Neutrophil (primary cell): Measurements from ENCODE around the gene LBHD2.
"Not testable (repeated sequence)": the region's sequence is repeated elsewhere in the genome, so short reads cannot be mapped to it uniquely, and the experiment has no call there.

Experiments
- H3K27ac ChIP-seq: fragments of 200-600 bp; sonication (generic); 2 replicates; pipeline ENCODE4 v1.5.1; 2016; ENCODE audit warnings: mild to moderate bottlenecking, moderate library complexity
- H3K27me3 ChIP-seq: fragments of 200-600 bp; sonication (generic); 2 replicates; pipeline ENCODE4 v1.6.0; 2016; ENCODE audit warnings: mild to moderate bottlenecking
- H3K36me3 ChIP-seq: fragments of 200-600 bp; sonication (generic); 2 replicates; pipeline ENCODE4 v1.5.1; 2017
- H3K4me1 ChIP-seq, 2 experiments: fragments of 200-600 bp in 1 of 2; sonication (generic) in 1 of 2; 1 replicate in 1 of 2; 2 replicates in 1 of 2; pipeline versions ENCODE4 v1.5.1 to v1.6.1; 2013 to 2016; ENCODE audit warnings: low read depth in 1 of 2, low read length in 1 of 2, mild to moderate bottlenecking in 1 of 2, moderate library complexity in 1 of 2; ENCODE audit not compliant: control insufficient read depth in 1 of 2, insufficient read depth in 1 of 2
- H3K4me3 ChIP-seq, 2 experiments: fragments of 200-600 bp in 1 of 2; sonication (generic) in 1 of 2; 1 replicate in 1 of 2; 2 replicates in 1 of 2; pipeline ENCODE4 v1.5.1; 2013 to 2016; ENCODE audit warnings: low read depth in 1 of 2, low read length in 1 of 2, mild to moderate bottlenecking in 1 of 2, moderate library complexity in 1 of 2
- H3K9me3 ChIP-seq: fragments of 200-600 bp; sonication (generic); 2 replicates; pipeline ENCODE4 v1.5.1; 2016
- TF ChIP-seq, protein P1 (sequence below): fragments of 200-600 bp; sonication (generic); IDR thresholded peaks from 2 replicates; pipeline ENCODE4 v1.5.1; 2016; ENCODE audit warnings: antibody characterized with exemption

Gene LBHD2

GRCh38 chr14:103116636-103117035 is 32.6 kb downstream of the LBHD2 start:
- Histone ChIP-seq H3K9me3 (no peaks in the 10 kb centered on the region), H3K27me3 (no peaks in the 10 kb centered on the region), H3K36me3 (no peaks in the 10 kb centered on the region), H3K4me1 (peaks cover 87 to 96% of the 10 kb centered on the region in 2 experiments), H3K27ac (peak overlapping the region; percentile 97), H3K4me3 (no peak overlapping the region)
- TF ChIP-seq, protein P1, sequence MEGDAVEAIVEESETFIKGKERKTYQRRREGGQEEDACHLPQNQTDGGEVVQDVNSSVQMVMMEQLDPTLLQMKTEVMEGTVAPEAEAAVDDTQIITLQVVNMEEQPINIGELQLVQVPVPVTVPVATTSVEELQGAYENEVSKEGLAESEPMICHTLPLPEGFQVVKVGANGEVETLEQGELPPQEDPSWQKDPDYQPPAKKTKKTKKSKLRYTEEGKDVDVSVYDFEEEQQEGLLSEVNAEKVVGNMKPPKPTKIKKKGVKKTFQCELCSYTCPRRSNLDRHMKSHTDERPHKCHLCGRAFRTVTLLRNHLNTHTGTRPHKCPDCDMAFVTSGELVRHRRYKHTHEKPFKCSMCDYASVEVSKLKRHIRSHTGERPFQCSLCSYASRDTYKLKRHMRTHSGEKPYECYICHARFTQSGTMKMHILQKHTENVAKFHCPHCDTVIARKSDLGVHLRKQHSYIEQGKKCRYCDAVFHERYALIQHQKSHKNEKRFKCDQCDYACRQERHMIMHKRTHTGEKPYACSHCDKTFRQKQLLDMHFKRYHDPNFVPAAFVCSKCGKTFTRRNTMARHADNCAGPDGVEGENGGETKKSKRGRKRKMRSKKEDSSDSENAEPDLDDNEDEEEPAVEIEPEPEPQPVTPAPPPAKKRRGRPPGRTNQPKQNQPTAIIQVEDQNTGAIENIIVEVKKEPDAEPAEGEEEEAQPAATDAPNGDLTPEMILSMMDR, result no peak

- H3K4me1 ChIP-seq, result peaks cover 87 to 96% of the 10 kb centered on the region in 2 experiments
- H3K9me3 ChIP-seq, H3K36me3 ChIP-seq, H3K27me3 ChIP-seq: not testable (repeated sequence)
- peak overlapping the region; percentile 97 for H3K27ac ChIP-seq
- H3K4me3 ChIP-seq, result peak overlapping the region in 1 of 2 experiments; percentile 98
Observed at GRCh38 chr14:103117499-103117898, 33.5 kb downstream of the LBHD2 start.

GRCh38 chr14:103118018-103118662 is 34.1 kb downstream of the LBHD2 start:
- Histone ChIP-seq H3K4me3 (peak overlapping the region; percentile 38 to 98), H3K27ac (peak overlapping the region; percentile 97), H3K36me3 (no peaks in the 10 kb centered on the region), H3K27me3 (no peaks in the 10 kb centered on the region), H3K4me1 (peaks cover 83 to 95% of the 10 kb centered on the region in 2 experiments), H3K9me3 (no peaks in the 10 kb centered on the region)
- TF ChIP-seq, protein P1, result peak; percentile 13

DNA sequence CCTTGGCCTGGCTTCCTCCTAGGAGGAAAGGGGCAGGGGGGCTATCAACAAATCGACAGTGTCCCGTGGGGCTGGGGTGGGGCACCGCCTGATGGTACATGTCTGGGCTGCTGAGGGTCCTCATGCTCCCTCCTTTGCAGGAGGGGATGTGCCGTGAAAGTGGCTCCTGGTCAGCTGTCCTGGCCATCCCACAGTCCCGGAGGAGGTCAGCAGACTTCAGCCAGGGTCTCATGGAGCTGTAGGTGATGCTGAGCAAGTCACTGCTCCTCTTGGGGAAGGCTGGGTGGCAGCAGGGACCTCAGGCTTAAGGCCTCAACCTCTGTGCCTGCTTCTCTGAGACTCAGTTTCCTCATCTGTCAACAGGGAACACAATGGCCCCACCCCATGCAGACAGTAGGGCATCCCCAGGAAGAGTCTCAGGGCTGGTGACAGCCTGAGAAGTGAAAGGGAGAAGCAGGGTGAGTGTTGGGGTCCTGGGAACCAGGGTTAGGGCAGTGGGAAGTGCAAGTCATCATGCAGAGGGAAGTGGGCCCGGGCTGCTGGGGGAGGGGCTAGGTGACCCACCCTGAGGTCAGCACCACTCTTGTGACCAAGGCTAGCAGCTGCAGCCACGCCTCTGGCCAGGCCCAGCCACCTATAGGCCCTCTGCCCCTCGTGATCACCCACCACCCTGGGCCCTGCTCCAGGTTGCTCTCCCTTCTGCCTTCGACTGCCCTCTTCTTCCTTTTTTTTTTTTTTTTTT is 34.8 kb downstream of the LBHD2 start:
- peak overlapping the region; percentile 97 for H3K27ac ChIP-seq
- no peaks in the 10 kb centered on the region for H3K9me3 ChIP-seq
- no peaks in the 10 kb centered on the region for H3K36me3 ChIP-seq
- TF ChIP-seq, protein P1, result no peak
- peaks cover 77 to 90% of the 10 kb centered on the region in 2 experiments for H3K4me1 ChIP-seq
- H3K27me3 ChIP-seq, result no peaks in the 10 kb centered on the region
- H3K4me3 ChIP-seq, result peak overlapping the region; percentile 38 to 98

DNA sequence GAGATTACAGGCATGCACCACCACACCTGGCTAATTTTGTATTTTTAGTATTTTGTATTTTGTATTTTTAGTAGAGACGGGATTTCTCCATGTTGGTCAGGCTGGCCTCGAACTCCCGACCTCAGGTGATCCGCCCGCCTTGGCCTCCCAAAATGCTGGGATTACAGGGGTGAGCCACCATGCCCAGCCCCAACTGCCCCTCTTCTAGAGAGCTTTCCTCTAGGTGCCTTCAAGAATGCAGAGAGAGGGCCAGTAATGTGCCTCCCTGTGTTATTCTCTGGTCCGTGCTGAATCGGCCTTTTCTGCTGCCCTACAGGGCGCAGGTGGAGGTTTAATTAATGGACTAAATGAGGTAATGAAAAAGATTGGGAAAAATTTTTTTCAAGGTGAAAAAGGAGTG is 35.5 kb downstream of the LBHD2 start:
- not testable (repeated sequence) for H3K9me3 ChIP-seq, H3K36me3 ChIP-seq, H3K27me3 ChIP-seq
- H3K4me1 ChIP-seq, result peaks cover 78 to 88% of the 10 kb centered on the region in 2 experiments
- H3K27ac ChIP-seq, result peak overlapping the region; percentile 97
- peak overlapping the region; percentile 22 to 98 for H3K4me3 ChIP-seq

DNA sequence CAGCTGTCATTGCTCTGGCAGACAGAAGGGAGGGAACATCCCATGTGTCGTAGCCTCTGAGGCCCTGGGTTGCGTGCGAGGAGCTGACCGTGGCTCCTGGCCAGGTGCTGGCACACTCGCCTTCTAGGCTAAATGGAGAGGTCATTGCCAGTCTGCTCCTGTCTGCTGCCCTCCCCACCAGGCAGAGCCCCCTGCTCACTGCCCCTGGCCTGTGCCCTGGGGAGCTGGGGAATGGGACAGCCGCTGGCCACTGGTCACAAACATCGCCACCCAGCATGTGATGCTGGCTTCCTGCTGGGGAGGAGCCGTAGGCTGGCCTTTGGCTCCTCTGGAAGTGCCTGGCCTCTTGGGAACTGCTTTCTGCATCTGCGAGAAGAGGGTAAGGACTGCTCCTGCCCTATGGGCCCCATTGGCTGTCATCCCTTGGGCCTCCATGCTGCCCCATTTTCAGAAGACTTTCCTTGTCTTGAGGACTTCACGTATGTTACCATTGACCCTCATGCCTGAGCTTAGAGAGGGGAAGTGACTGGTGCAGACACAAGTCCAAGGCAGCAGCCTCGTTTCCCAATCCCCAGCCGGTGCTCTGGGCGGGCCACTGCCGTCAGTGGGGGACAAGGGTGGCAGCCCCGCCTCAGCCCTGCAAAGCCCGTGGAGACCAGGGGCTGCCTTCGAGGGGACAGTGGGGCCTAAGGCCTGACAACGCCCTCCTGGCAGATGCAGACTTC is 37.3 kb downstream of the LBHD2 start:
- Histone ChIP-seq H3K36me3 (peaks cover 24% of the 10 kb centered on the region), H3K4me3 (peak overlapping the region; percentile 97 to 98), H3K27me3 (no peaks in the 10 kb centered on the region), H3K27ac (peak overlapping the region; percentile 97), H3K4me1 (peaks cover 73 to 86% of the 10 kb centered on the region in 2 experiments), H3K9me3 (no peaks in the 10 kb centered on the region)
- TF ChIP-seq, protein P1, result peak; percentile 7
